NCI-H748 treated with DMSO at 0.1 percent for 48 hours (cell line): ENCODE results near the gene EXOSC9.

Experiments used
- DNase-seq: peaks from one replicate; lab custom pipeline; 2025; lab: John Stamatoyannopoulos, UW

The EXOSC9 gene

DNA sequence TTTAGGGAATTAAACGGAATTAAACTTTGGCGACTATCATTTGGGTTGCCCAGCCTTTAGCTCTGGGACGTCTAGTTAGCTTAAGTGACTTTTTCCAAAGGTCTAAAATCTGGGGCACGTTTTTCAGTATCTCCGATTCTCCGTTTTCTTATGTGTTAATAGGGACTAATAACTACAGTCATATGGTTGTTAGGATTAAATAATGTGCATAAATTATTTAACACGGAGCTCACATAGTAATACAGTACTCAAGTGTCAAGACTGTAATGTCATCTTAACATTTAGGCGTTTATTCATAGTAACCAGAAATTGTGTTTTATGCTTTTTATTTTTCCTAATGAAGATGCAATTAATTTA, 23.0 kb downstream of the EXOSC9 start:
- no peak for DNase-seq

DNA sequence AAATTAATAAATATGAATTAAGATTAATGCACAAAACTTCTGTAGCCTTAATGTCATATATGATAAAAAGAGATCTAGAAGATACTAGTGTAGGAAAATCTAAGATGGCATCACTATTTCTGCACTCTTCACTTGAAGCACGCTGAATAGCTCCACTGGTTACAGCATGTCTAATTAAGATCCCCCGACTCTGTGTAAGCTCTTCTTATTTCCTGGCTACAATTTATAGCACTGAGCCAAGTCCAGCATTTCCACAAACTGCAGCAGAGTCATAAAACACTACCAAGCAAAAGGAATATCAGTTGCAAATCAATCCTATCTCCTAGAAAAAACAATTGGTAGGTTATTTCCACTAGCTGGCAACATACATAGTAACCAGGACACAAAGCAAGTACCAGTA, 23.8 kb downstream of the EXOSC9 start:
- no peak for DNase-seq

DNA sequence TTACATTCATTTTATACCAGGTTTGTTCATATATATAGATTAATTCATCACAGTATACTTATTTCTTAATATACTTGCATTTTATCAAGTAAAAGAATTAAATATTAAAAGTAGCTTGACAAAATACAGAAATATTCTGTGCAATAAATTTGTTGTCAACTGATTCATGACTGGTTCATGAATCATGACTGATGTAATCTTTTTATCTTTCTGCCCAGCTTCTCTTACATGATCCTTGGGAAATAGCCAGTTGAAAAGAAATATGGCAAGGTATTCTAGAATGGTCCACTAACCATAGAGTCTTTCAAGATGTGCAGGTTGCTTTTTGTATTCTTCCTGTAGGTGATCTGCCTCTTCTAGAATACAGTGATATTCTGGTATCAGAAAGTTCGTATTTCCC, 26.7 kb downstream of the EXOSC9 start:
- DNase-seq, result no peak

DNA sequence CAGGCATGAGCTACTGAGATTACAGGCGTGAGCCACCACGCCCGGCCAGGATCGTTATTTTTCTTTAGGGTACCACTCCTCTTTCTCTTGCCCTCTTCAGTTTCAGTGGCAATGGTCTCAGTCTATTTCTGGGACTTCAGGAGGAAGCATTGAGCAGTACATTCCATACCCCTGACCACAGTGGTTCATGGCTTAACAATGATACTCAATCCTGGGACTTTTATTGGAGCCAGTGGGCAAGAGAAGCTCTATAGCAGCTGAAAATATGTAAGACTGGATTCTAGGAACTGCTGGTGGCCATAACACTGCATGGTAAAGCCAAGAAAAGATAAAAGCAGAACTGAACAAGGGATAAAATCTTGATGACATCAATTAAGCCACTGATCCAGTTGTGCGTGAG, 28.4 kb downstream of the EXOSC9 start:
- no peak for DNase-seq

DNA sequence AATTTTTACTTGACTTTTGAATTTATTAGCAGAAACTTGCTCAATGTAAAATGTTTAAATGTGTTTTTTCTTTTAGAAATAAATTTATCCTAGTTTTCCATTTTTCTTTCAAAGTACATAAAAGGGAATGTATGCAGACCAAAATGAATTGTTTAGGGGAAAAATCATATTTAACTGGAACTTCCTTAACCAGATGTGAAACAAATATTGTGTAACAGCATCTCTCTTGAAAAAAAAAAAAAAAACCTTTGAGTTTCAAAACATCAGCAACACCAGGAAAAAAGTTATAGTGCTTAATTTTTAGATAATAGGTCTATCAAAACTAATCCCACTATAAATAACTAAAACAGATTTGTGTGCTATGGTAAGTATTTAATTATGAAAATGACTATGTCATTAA, 37.0 kb downstream of the EXOSC9 start:
- DNase-seq, result no peak

DNA sequence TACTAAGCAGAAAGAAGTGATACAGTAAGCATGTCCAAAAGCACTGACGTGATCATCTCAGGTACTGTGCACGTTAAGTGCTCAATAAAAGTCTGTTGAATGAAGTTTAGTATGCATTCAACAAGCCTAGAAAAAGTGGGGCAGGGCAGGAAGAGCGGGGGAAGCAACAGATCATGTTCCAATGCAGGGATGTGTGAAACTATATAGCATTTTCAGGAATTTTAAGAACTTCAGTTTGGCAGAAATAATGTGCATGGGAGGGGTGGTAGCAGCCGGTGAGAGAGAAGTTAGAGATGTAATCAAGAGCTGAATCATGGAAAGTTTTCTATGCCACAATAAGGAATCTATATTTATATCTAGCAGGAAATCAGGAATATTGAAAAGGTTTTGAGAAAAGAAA, 41.7 kb downstream of the EXOSC9 start:
- DNase-seq, result no peak

DNA sequence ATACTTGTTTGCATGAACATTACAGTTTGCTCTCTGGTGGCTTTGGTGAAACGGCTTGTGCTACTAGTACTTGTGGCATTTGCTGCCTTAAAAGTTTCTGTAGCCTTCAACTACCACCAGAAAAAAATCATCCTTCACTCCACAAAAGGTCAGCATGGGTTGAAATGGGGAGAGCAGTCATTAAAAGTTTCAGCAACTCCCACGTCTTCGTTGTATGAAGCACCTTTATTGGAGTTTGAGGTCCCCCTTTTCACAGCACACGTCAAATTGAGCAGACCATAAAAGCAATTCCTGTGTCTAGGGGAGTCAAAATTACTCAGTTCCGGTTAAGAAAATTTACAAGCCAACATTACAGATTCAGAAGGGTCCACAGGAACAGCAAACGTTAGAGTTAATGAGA, 45.5 kb downstream of the EXOSC9 start:
- no peak for DNase-seq

DNA sequence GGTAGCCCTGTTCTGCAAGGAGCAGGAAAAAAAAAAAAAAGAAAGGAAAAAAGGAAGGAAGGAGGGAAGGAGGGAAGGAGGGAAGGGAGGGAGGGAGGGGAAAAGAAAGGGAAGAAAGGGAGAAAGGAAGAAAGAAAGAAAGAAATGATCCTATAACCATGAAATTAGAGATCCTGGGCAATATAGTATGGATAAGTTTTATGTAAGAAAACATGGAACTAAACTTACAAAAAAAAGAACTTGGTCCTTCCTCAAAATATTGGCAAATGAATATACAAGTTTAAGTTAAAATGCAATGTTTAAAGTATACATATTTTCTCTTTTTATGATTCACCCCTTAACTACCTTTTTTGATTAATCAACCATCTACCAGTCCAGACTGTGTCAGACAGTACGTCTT, 50.2 kb downstream of the EXOSC9 start:
- no peak for DNase-seq

DNA sequence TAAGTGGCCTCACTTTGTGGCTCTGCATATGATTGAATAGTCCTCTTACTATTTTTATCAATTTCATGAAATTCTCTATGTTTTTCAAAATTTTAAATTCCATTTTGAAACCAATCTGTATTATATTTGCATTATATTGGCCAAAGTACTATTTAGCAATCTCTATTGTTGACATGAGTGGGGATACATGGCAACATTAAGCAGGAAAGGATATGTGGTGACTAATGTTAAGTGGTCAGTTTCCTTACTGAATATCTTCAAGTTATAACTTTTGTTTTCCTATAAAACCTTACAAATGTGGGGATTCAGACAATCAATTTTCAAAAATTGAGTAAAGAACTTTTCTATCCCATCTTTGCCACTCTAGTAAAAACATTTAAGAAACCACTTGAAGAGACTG, 59.0 kb downstream of the EXOSC9 start:
- no peak for DNase-seq

DNA sequence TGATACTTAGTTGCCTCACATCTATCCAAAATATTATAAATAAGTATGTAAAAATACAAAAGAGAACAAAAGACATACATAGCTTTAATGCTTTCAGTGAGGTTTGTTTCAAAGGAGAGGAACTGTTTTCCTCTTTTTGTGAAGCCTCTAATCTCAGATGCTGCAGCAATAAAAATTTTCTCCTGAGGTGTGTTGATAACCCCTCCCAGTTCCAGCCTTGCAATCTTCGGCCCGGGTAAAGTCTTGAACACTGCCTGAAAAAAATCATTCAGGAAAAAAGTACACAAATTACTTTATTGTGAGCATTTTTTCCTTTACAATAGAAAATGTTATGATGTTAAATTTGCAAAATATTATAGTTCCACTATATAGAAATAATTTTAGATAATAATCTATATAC, 60.3 kb downstream of the EXOSC9 start:
- DNase-seq, result no peak

DNA sequence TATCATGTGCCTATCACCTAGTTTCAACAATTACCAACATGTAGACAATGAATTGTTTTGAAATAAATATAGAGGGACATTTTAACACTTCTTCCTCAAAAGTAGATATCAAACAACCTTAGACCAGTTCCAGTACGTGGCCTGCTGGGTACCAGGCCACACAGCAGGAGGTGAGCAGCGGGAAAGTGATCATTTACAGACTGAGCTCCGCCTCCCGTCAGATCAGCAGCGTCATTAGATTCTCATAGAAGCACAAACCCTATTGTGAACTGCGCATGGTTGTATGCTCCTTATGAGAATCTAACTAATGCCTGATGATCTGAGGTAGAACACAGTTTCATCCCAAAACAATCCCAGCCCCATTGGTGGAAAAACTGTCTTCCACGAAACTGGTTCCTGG, 62.7 kb downstream of the EXOSC9 start:
- DNase-seq, result no peak
